Thyroid gland (tissue), 4 donors: ENCODE measurements around the gene TIMM21.
A peak's percentile ranks its signal among the peaks of the same experiment; 100 is the strongest.

ENCODE experiments used
- POLR2A ChIP-seq, 2 donors: fragments of 450-650 bp; IDR thresholded peaks; one replicate each; pipeline ENCODE4 v1.6.1; 2017; ENCODE audit warnings: antibody characterized with exemption in 2 of 2, mild to moderate bottlenecking in 2 of 2, moderate library complexity in 1 of 2
- TF ChIP-seq, protein P1 (sequence below), 6 experiments: fragments of 200-600 bp in 3 of 6; fragments of 450-650 bp in 3 of 6; sonication (generic) in 3 of 6; IDR thresholded peaks; one replicate each; pipeline ENCODE4 v1.5.1; 2016 to 2019; ENCODE audit warnings: antibody characterized with exemption in 6 of 6, mild to moderate bottlenecking in 2 of 6, inconsistent platforms in 1 of 6, moderate library complexity in 1 of 6

- TF ChIP-seq, protein P1, sequence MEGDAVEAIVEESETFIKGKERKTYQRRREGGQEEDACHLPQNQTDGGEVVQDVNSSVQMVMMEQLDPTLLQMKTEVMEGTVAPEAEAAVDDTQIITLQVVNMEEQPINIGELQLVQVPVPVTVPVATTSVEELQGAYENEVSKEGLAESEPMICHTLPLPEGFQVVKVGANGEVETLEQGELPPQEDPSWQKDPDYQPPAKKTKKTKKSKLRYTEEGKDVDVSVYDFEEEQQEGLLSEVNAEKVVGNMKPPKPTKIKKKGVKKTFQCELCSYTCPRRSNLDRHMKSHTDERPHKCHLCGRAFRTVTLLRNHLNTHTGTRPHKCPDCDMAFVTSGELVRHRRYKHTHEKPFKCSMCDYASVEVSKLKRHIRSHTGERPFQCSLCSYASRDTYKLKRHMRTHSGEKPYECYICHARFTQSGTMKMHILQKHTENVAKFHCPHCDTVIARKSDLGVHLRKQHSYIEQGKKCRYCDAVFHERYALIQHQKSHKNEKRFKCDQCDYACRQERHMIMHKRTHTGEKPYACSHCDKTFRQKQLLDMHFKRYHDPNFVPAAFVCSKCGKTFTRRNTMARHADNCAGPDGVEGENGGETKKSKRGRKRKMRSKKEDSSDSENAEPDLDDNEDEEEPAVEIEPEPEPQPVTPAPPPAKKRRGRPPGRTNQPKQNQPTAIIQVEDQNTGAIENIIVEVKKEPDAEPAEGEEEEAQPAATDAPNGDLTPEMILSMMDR (IDR thresholded peaks at IDR 0.05): no peak
- TF ChIP-seq POLR2A (IDR thresholded peaks at IDR 0.05): peak in 1 of 2 donors; percentile 46
These were observed 284 bp downstream of the TIMM21 start for GRCh38 chr18:74148543-74149070.
